SK-N-SH (cell line): ENCODE measurements around the gene SERPINB10. TPM values are rescaled to one million over a fixed set of nuclear protein-coding genes. Genes with fewer than 3 reads are reported as not detected.
A peak's percentile ranks its signal among the peaks of the same experiment; 100 is the strongest.

Experiments used
- CTCF ChIA-PET: fragments of 300-600, 350-600 bp; formaldehyde crosslinking; extraction: SDS; loops from one replicate; lab custom pipeline; 2021; lab: Yijun Ruan, JAX
- POLR2A ChIA-PET: fragments of 350-600 bp; sonication (Branson Sonifier 250); formaldehyde crosslinking; extraction: SDS; loops from one replicate; lab custom pipeline; 2020; ENCODE audit warnings: antibody characterized with exemption, inconsistent platforms; lab: Yijun Ruan, JAX
- DNase-seq: peaks from one replicate; pipeline ENCODE4 v3.0.0; 2012
- H2AFZ ChIP-seq: fragments of 200-600 bp; sonication (generic); 2 replicates; pipeline ENCODE4 v1.8.1; 2016; ENCODE audit warnings: antibody characterized with exemption, mild to moderate bottlenecking, low read depth
- H3F3A ChIP-seq: fragments of 200-600 bp; sonication (generic); replicated peaks from 2 replicates; pipeline ENCODE3; 2016; ENCODE audit warnings: antibody characterized with exemption, mild to moderate bottlenecking; ENCODE audit not compliant: insufficient read depth
- H3K27ac ChIP-seq, 2 experiments: fragments of 200-500 bp in 1 of 2; fragments of 200-600 bp in 1 of 2; sonication (Bioruptor generic) in 1 of 2; sonication (generic), shearing (Covaris generic) in 1 of 2; 2 replicates each; pipeline versions ENCODE4 v1.5.1 to v1.6.1; 2014 to 2016; ENCODE audit warnings: low read depth in 2 of 2, inconsistent platforms in 1 of 2, low read length in 1 of 2, mild to moderate bottlenecking in 1 of 2, mixed read lengths in 1 of 2
- H3K27me3 ChIP-seq: fragments of 200-600 bp; sonication (generic), shearing (Covaris generic); 2 replicates; pipeline ENCODE4 v1.6.1; 2016; ENCODE audit warnings: mixed run types; ENCODE audit not compliant: insufficient read depth
- H3K36me3 ChIP-seq, 2 experiments: fragments of 200-500 bp in 1 of 2; fragments of 200-600 bp in 1 of 2; sonication (Bioruptor generic) in 1 of 2; sonication (generic) in 1 of 2; replicated peaks in 1 of 2; 2 replicates each; pipeline versions ENCODE3 to v1.5.1; 2014 to 2016; ENCODE audit warnings: low read length in 1 of 2, mild to moderate bottlenecking in 1 of 2; ENCODE audit not compliant: insufficient read depth in 2 of 2, control insufficient read depth in 1 of 2
- H3K4me1 ChIP-seq, 2 experiments: fragments of 200-500 bp in 1 of 2; fragments of 200-600 bp in 1 of 2; sonication (Bioruptor generic) in 1 of 2; sonication (generic), shearing (Covaris generic) in 1 of 2; 2 replicates each; pipeline versions ENCODE4 v1.5.1 to v1.6.1; 2014 to 2016; ENCODE audit warnings: low read depth in 1 of 2, low read length in 1 of 2, mixed run types in 1 of 2; ENCODE audit not compliant: insufficient read depth in 2 of 2, control insufficient read depth in 1 of 2
- H3K4me2 ChIP-seq: fragments of 200-600 bp; sonication (generic), shearing (Covaris generic); 2 replicates; pipeline ENCODE4 v1.6.1; 2017; ENCODE audit warnings: mixed run types
- H3K4me3 ChIP-seq, 2 experiments: fragments of 200-500 bp in 1 of 2; fragments of 200-600 bp in 1 of 2; sonication (Bioruptor generic) in 1 of 2; sonication (generic), shearing (Covaris generic) in 1 of 2; 2 replicates each; pipeline versions ENCODE4 v1.5.1 to v1.8.1; 2014 to 2016; ENCODE audit warnings: low read depth in 2 of 2, inconsistent platforms in 1 of 2, low read length in 1 of 2, mild to moderate bottlenecking in 1 of 2, mixed read lengths in 1 of 2, moderate library complexity in 1 of 2
- H3K79me2 ChIP-seq: fragments of 200-600 bp; sonication (generic); 2 replicates; pipeline ENCODE4 v1.8.1; 2017; ENCODE audit warnings: mild to moderate bottlenecking; ENCODE audit not compliant: insufficient read depth
- H3K9ac ChIP-seq: fragments of 200-600 bp; sonication (generic); 2 replicates; pipeline ENCODE4 v1.6.1; 2017; ENCODE audit warnings: mixed run types
- H3K9me2 ChIP-seq: fragments of 200-600 bp; sonication (generic); 2 replicates; pipeline ENCODE4 v1.6.1; 2017; ENCODE audit warnings: mixed run types
- H3K9me3 ChIP-seq: fragments of 200-600 bp; sonication (generic); 2 replicates; pipeline ENCODE4 v1.6.1; 2017; ENCODE audit warnings: mixed run types, mild to moderate bottlenecking, moderate library complexity
- H4K20me1 ChIP-seq: fragments of 200-600 bp; sonication (generic); 2 replicates; pipeline ENCODE4 v1.6.1; 2017; ENCODE audit warnings: mild to moderate bottlenecking, mixed run types; ENCODE audit not compliant: insufficient read depth
- CTCF ChIP-seq: fragments of 200-600 bp; sonication (generic); IDR thresholded peaks from 2 replicates; pipeline ENCODE4 v1.6.1; 2017; ENCODE audit warnings: antibody characterized with exemption, mild to moderate bottlenecking, moderate library complexity
- ELF1 ChIP-seq: IDR thresholded peaks from 2 replicates; pipeline ENCODE4 v1.4.0; 2012
- EP300 ChIP-seq, 2 experiments: IDR thresholded peaks; 2 replicates each; pipeline versions ENCODE4 v1.4.0 to v1.6.1; 2012; ENCODE audit warnings: borderline replicate concordance in 1 of 2, low read depth in 1 of 2, low read length in 1 of 2
- EZH2phosphoT487 ChIP-seq: fragments of 200-600 bp; sonication (generic); IDR thresholded peaks from 2 replicates; pipeline ENCODE4 v1.6.1; 2017; ENCODE audit warnings: low read depth, mixed run types, mild to moderate bottlenecking, antibody characterized with exemption, moderate library complexity, borderline replicate concordance
- FOSL2 ChIP-seq: IDR thresholded peaks from 2 replicates; pipeline ENCODE4 v1.4.0; 2012; ENCODE audit warnings: low read depth, mild to moderate bottlenecking, moderate library complexity, borderline replicate concordance
- FOXJ3 ChIP-seq: sonication (generic); formaldehyde crosslinking; IDR thresholded peaks from 2 replicates; pipeline ENCODE4 v1.5.1; 2020; ENCODE audit warnings: mild to moderate bottlenecking, missing genetic modification reagents
- FOXM1 ChIP-seq: IDR thresholded peaks from 2 replicates; pipeline ENCODE4 v1.4.0; 2012; ENCODE audit warnings: low read depth, mild to moderate bottlenecking
- GABPA ChIP-seq: IDR thresholded peaks from 2 replicates; pipeline ENCODE4 v1.4.0; 2012; ENCODE audit warnings: low read depth, mild to moderate bottlenecking
- GATA2 ChIP-seq: sonication (generic); formaldehyde crosslinking; IDR thresholded peaks from 2 replicates; pipeline ENCODE4 v1.5.0; 2020; ENCODE audit warnings: mild to moderate bottlenecking, missing genetic modification reagents
- IRF3 ChIP-seq: fragments of 150-350 bp; IDR thresholded peaks from 2 replicates; pipeline ENCODE4 v1.6.1; 2016; ENCODE audit warnings: mild to moderate bottlenecking, low read depth, low read length
- JUND ChIP-seq: IDR thresholded peaks from 2 replicates; pipeline ENCODE4 v1.4.0; 2012
- MAX ChIP-seq: IDR thresholded peaks from 2 replicates; pipeline ENCODE4 v1.4.0; 2012; ENCODE audit warnings: low read depth
- MEF2A ChIP-seq: IDR thresholded peaks from 2 replicates; pipeline ENCODE4 v1.4.0; 2012; ENCODE audit warnings: low read depth, borderline replicate concordance
- NFIC ChIP-seq: IDR thresholded peaks from 2 replicates; pipeline ENCODE4 v1.4.0; 2012; ENCODE audit warnings: borderline replicate concordance
- NRF1 ChIP-seq: IDR thresholded peaks from 2 replicates; pipeline ENCODE4 v1.6.1; 2012; ENCODE audit warnings: low read depth, mild to moderate bottlenecking, low read length
- PBX3 ChIP-seq: IDR thresholded peaks from 2 replicates; pipeline ENCODE4; 2012
- RAD21 ChIP-seq: IDR thresholded peaks from 2 replicates; pipeline ENCODE4 v1.6.1; 2012; ENCODE audit warnings: mild to moderate bottlenecking, low read length
- RCOR1 ChIP-seq: fragments of 150-350 bp; IDR thresholded peaks from 2 replicates; pipeline ENCODE4 v1.6.1; 2017; ENCODE audit warnings: antibody characterized with exemption, low read length
- RFX5 ChIP-seq: IDR thresholded peaks from 2 replicates; pipeline ENCODE4 v1.6.1; 2012; ENCODE audit warnings: mild to moderate bottlenecking, improper control_type of control experiment, low read length
- RXRA ChIP-seq: IDR thresholded peaks from 2 replicates; pipeline ENCODE4 v1.4.0; 2012; ENCODE audit warnings: low read depth, mild to moderate bottlenecking, borderline replicate concordance
- SMC3 ChIP-seq: IDR thresholded peaks from 2 replicates; pipeline ENCODE4 v1.6.1; 2012; ENCODE audit warnings: low read depth, low read length, improper control_type of control experiment
- USF1 ChIP-seq: IDR thresholded peaks from 2 replicates; pipeline ENCODE4 v1.4.0; 2012; ENCODE audit warnings: low read depth, borderline replicate concordance
- USF2 ChIP-seq: fragments of 150-350 bp; IDR thresholded peaks from 2 replicates; pipeline ENCODE4 v1.6.1; 2017; ENCODE audit warnings: antibody characterized with exemption, low read length, low read depth, borderline replicate concordance
- YY1 ChIP-seq: IDR thresholded peaks from 2 replicates; pipeline ENCODE4 v1.4.0; 2012; ENCODE audit warnings: low read depth, mild to moderate bottlenecking
- ZBTB33 ChIP-seq: IDR thresholded peaks from 2 replicates; pipeline ENCODE4 v1.4.0; 2012; ENCODE audit warnings: low read depth, borderline replicate concordance
- WGBS: methylation state at CpG from one replicate; pipeline ENCODE4 v1.1.6; 2017; ENCODE audit warnings: low lambda C conversion rate; 5-methylcytosine and 5-hydroxymethylcytosine counted together
- polyA plus RNA-seq, 3 experiments: library from polyadenylated mRNA; depleted of rRNA; stranded (reverse); fragments of >200 nt; gene quantifications; 2 replicates each; pipeline ENCODE4 v1.2.3, GENCODE V29; 2012

SERPINB10 gene
- polyA plus RNA-seq, 1 of the 3 experiments (the other 2 are of a cell fraction) = 0.10 TPM

- no peaks in the 10 kb centered on the region for H3K36me3 ChIP-seq
- peaks cover 16% of the 10 kb centered on the region; the same call in 1 of the 2 replicates for H3K79me2 ChIP-seq
- POLR2A ChIA-PET = interaction anchor here (0.6 kb wide), 1 partner anchor 75 kb away, joined by 3 read pairs; no protein-coding TSS in a partner anchor
- H3K9me3 ChIP-seq = no peaks in the 10 kb centered on the region
- CTCF ChIA-PET = interaction anchor here (0.7 kb wide), 2 partner anchors 8 to 24 kb away, joined by 3 read pairs; no protein-coding TSS in a partner anchor
- no peaks in the 10 kb centered on the region for H3K9me2 ChIP-seq
- peak within 1 kb of the TSS; percentile 87 to 92 for H3K27ac ChIP-seq
- WGBS = under 1% methylated on average over 28 of the region's 62 CpGs
- peak within 1 kb of the TSS; percentile 92 to 97 for H3K4me3 ChIP-seq
- H2AFZ ChIP-seq = peak within 1 kb of the TSS; percentile 96
- peak; percentile 95 for DNase-seq
- H4K20me1 ChIP-seq = no peaks in the 10 kb centered on the region
- peak within 1 kb of the TSS; percentile 93 for H3K9ac ChIP-seq
- H3F3A ChIP-seq = peaks cover 4% of the 10 kb centered on the region
- H3K4me1 ChIP-seq = peaks cover 0 to 10% of the 10 kb centered on the region in 2 experiments; a peak in 3 of 4 replicates
- H3K27me3 ChIP-seq = no peaks in the 10 kb centered on the region
- peak within 1 kb of the TSS; percentile 94 for H3K4me2 ChIP-seq
- no peak for TF ChIP-seq NRF1
- TF ChIP-seq IRF3 = no peak; the same call in 1 of the 2 replicates
- TF ChIP-seq RFX5 = peak; percentile 77
- TF ChIP-seq USF1 = no peak
- peak; percentile 77 for TF ChIP-seq JUND
- TF ChIP-seq EZH2phosphoT487 = no peak
- TF ChIP-seq ELF1 = peak; percentile 67
- no peak for TF ChIP-seq ZBTB33
- no peak for TF ChIP-seq RXRA
- TF ChIP-seq YY1 = peak; percentile 22; the same call in 1 of the 2 replicates
- TF ChIP-seq MAX = peak; percentile 26; the same call in 1 of the 2 replicates
- no peak for TF ChIP-seq NFIC
- no peak for TF ChIP-seq RCOR1
- TF ChIP-seq CTCF = no peak
- peak in 1 of 2 experiments; percentile 44; a peak in 1 of 4 replicates for TF ChIP-seq EP300 (IDR thresholded peaks at IDR 0.05; ENCODE audit: borderline replicate concordance in 1 of 2, low read depth in 1 of 2, low read length in 1 of 2)
- TF ChIP-seq FOXJ3 (CRISPR knock-in tag) = no peak
- TF ChIP-seq PBX3 = peak; percentile 64
- TF ChIP-seq GABPA = peak; percentile 73
- TF ChIP-seq RAD21 = no peak
- no peak for TF ChIP-seq USF2
- peak; percentile 82 for TF ChIP-seq FOSL2
- no peak for TF ChIP-seq GATA2
- TF ChIP-seq SMC3 = no peak
- TF ChIP-seq FOXM1 = no peak
- TF ChIP-seq MEF2A = no peak
Observed at GRCh38 chr18:63969942-63970808, 62.4 kb downstream of the SERPINB10 start, which contains the start of gene SERPINB8. Gene SERPINB8 (plus strand): TSS chr18:63970081. CDS start chr18:63978309, 8,228 bp downstream.
